PC-3 (cell line): Measurements from ENCODE around the gene SPRR2B.
"Not testable (repeated sequence)": the region's sequence is repeated elsewhere in the genome, so short reads cannot be mapped to it uniquely, and the experiment has no call there.

Source experiments
- CTCF ChIP-seq: fragments of 300-600 bp; sonication (generic); conservative IDR thresholded peaks from 2 replicates; pipeline ENCODE4 v1.5.1; 2017; ENCODE audit warnings: antibody characterized with exemption, low read depth, mild to moderate bottlenecking, low read length
- EZH2 ChIP-seq: fragments of 300-600 bp; sonication (generic); IDR thresholded peaks from one replicate; pipeline ENCODE4 v1.6.1; 2017; ENCODE audit warnings: antibody characterized with exemption, mild to moderate bottlenecking, low read length; ENCODE audit not compliant: unreplicated experiment
- EZH2phosphoT487 ChIP-seq: fragments of 300-600 bp; sonication (generic); IDR thresholded peaks from 2 replicates; pipeline ENCODE4 v1.6.1; 2018; ENCODE audit warnings: mild to moderate bottlenecking, antibody characterized with exemption, low read length, borderline replicate concordance

- not testable (repeated sequence) for TF ChIP-seq EZH2phosphoT487, EZH2, CTCF
Measured at GRCh38 chr1:153112454-153112853, 41.0 kb upstream of the SPRR2B start.
